ENCODE measurements around the gene ZNF334.

DNA sequence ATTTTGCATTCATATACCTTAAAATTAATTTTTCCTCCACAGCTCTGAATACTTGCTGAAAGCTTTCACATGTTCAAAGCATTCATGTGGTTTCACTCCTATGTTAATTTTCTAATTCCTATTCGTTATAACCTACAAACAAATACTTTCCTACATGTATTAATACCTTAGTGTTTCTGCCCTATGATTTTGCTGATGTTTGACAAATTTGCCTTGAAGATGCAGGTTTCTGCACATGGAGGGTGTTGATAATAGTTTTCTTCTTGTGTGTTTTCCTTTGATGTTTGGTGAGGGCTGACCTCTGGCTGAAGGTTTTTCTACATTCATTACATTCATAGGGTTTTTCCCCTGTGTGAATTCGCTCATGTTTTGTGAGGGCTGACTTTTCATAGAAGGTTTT, 57.6 kb downstream of the ZNF334 start:
- TF ChIP-seq POLR2A (IDR thresholded peaks at IDR 0.05): no peak
- TF ChIP-seq, protein P1, sequence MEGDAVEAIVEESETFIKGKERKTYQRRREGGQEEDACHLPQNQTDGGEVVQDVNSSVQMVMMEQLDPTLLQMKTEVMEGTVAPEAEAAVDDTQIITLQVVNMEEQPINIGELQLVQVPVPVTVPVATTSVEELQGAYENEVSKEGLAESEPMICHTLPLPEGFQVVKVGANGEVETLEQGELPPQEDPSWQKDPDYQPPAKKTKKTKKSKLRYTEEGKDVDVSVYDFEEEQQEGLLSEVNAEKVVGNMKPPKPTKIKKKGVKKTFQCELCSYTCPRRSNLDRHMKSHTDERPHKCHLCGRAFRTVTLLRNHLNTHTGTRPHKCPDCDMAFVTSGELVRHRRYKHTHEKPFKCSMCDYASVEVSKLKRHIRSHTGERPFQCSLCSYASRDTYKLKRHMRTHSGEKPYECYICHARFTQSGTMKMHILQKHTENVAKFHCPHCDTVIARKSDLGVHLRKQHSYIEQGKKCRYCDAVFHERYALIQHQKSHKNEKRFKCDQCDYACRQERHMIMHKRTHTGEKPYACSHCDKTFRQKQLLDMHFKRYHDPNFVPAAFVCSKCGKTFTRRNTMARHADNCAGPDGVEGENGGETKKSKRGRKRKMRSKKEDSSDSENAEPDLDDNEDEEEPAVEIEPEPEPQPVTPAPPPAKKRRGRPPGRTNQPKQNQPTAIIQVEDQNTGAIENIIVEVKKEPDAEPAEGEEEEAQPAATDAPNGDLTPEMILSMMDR (IDR thresholded peaks at IDR 0.05): no peak

Data from gastroesophageal sphincter (tissue), 3 donors.